Left lung (tissue), 10 donors: ENCODE data around the gene CTNNA3. TPM values are rescaled to one million over a fixed set of nuclear protein-coding genes. Genes with fewer than 3 reads are reported as not detected.

Experiments used
- ATAC-seq: fragments of 200-7000 bp; cut with Tn5 transposase; one replicate; pipeline ENCODE4 v1.9.1; 2020; ENCODE audit warnings: moderate library complexity
- DNase-seq, 4 donors: peaks; one replicate each; pipeline ENCODE4 v3.0.0-alpha.2; 2013 to 2020
- H3K27ac ChIP-seq, 2 donors: fragments of 200-600 bp; sonication (generic) in 1 of 2; one replicate each; pipeline versions ENCODE4 v1.5.0 to v1.8.0; 2020 to 2021
- H3K27me3 ChIP-seq, 2 donors: fragments of 200-600 bp; sonication (generic) in 1 of 2; one replicate each; pipeline versions ENCODE4 v1.5.0 to v1.8.0; 2020 to 2021
- H3K36me3 ChIP-seq, 2 donors: fragments of 200-600 bp; sonication (generic) in 1 of 2; one replicate each; pipeline versions ENCODE4 v1.5.0 to v1.8.0; 2020 to 2021
- H3K4me1 ChIP-seq, 2 donors: fragments of 200-600 bp; one replicate each; pipeline ENCODE4 v1.8.0; 2021
- H3K4me3 ChIP-seq, 2 donors: fragments of 200-600 bp; sonication (generic) in 1 of 2; one replicate each; pipeline versions ENCODE4 v1.5.0 to v1.8.0; 2020 to 2021; ENCODE audit warnings: mild to moderate bottlenecking in 1 of 2
- H3K9me3 ChIP-seq, 2 donors: fragments of 200-600 bp; sonication (generic) in 1 of 2; one replicate each; pipeline versions ENCODE4 v1.5.0 to v1.8.0; 2020 to 2021
- CTCF ChIP-seq, 2 donors: fragments of 200-600 bp; sonication (generic) in 1 of 2; IDR thresholded peaks; one replicate each; pipeline versions ENCODE4 v1.5.0 to v1.8.0; 2021; ENCODE audit warnings: antibody characterized with exemption in 2 of 2
- intact Hi-C, 2 donors: fragments of 100-400 bp; cut with DNase I; formaldehyde crosslinking; loops; one replicate each; pipeline versions ENCODE4 v1.11.2 to v1.14.2; 2022
- polyA plus RNA-seq, 6 donors: library from polyadenylated mRNA; unstranded; fragments of 120-200 nt; gene quantifications; one replicate each; pipeline ENCODE4 v1.2.1, GENCODE V29; 2013; ENCODE audit not compliant: insufficient read length in 6 of 6
- total RNA-seq, 2 donors: library from RNA; stranded (reverse); fragmentation: NEBNext Ultra II Directional; extraction: Animal tissue kit (Norgen Biotek cat#: 25700); gene quantifications; one replicate each; pipeline ENCODE4 v1.2.1, GENCODE V29; 2021
- donor health status: DM: no; HTN: yes; CAD: no.
- donor health status: DM: no; HTN: no; CAD: no.

The CTNNA3 gene
- total and polyA plus RNA-seq, 8 donors = 1.1 to 8.2 (median 6.6) TPM; not detected in 1

- Histone ChIP-seq H3K4me1 (no peaks in the 10 kb centered on the region), H3K27ac (no peak overlapping the region), H3K27me3 (no peaks in the 10 kb centered on the region), H3K4me3 (no peak overlapping the region), H3K36me3 (no peaks in the 10 kb centered on the region), H3K9me3 (no peaks in the 10 kb centered on the region)
- ATAC-seq (no peak), DNase-seq (no peak)
- intact Hi-C loops = no loop called here
- no peak for TF ChIP-seq CTCF (IDR thresholded peaks at IDR 0.05)
Observed at GRCh38 chr10:66202101-66202500, 1493.9 kb downstream of the CTNNA3 start.

GRCh38 chr10:66192162-66192831 is 1503.7 kb downstream of the CTNNA3 start:
- Histone ChIP-seq H3K4me3 (no peak overlapping the region), H3K27me3 (no peaks in the 10 kb centered on the region), H3K27ac (no peak overlapping the region), H3K4me1 (no peaks in the 10 kb centered on the region), H3K9me3 (no peaks in the 10 kb centered on the region), H3K36me3 (no peaks in the 10 kb centered on the region)
- DNase-seq (no peak), ATAC-seq (no peak)
- TF ChIP-seq CTCF (IDR thresholded peaks at IDR 0.05) = no peak
- intact Hi-C loops = no loop called here

- no peak overlapping the region for H3K27ac ChIP-seq
- H3K4me3 ChIP-seq = no peak overlapping the region
- ATAC-seq (no peak), DNase-seq (no peak)
- H3K36me3 ChIP-seq = no peaks in the 10 kb centered on the region
- H3K27me3 ChIP-seq = no peaks in the 10 kb centered on the region
- no peaks in the 10 kb centered on the region for H3K4me1 ChIP-seq
- H3K9me3 ChIP-seq = no peaks in the 10 kb centered on the region
- intact Hi-C loops = no loop called here
- no peak for TF ChIP-seq CTCF (IDR thresholded peaks at IDR 0.05)
Observed at GRCh38 chr10:66190413-66190812, 1505.6 kb downstream of the CTNNA3 start.

- H3K27ac ChIP-seq = no peak overlapping the region
- intact Hi-C loops = no loop called here
- DNase-seq (no peak), ATAC-seq (no peak)
- no peak for TF ChIP-seq CTCF (IDR thresholded peaks at IDR 0.05)
- no peaks in the 10 kb centered on the region for H3K4me1 ChIP-seq
- H3K4me3 ChIP-seq = no peak overlapping the region
- no peaks in the 10 kb centered on the region for H3K36me3 ChIP-seq
- no peaks in the 10 kb centered on the region for H3K27me3 ChIP-seq
- no peaks in the 10 kb centered on the region for H3K9me3 ChIP-seq
Observed at GRCh38 chr10:66189271-66189670, 1506.7 kb downstream of the CTNNA3 start.

- intact Hi-C loops = no loop called here
- Histone ChIP-seq H3K4me3 (no peak overlapping the region), H3K27ac (no peak overlapping the region), H3K9me3 (no peaks in the 10 kb centered on the region), H3K27me3 (no peaks in the 10 kb centered on the region), H3K36me3 (no peaks in the 10 kb centered on the region), H3K4me1 (no peaks in the 10 kb centered on the region)
- no peak for ATAC-seq
- TF ChIP-seq CTCF (IDR thresholded peaks at IDR 0.05) = no peak
- no peak for DNase-seq
Observed at GRCh38 chr10:66187053-66187733, 1508.8 kb downstream of the CTNNA3 start.
